IMR-90 (cell line): Measurements from ENCODE around the gene TBC1D22A. TPM values are rescaled to one million over a fixed set of nuclear protein-coding genes. Genes with fewer than 3 reads are reported as not detected.

Source experiments
- ATAC-seq: fragments of 200-7000 bp; cut with Tn5 transposase; 2 replicates; pipeline ENCODE4 v1.9.1; 2020; ENCODE audit warnings: low read depth, mild to moderate bottlenecking, moderate library complexity
- BruUV-seq: library from RNA; stranded (reverse); fragments of 400-500 nt; replicated peaks from 2 replicates; lab custom pipeline; 2021; lab: Mats Ljungman, UMichigan
- CTCF ChIA-PET: fragments of 300-600 bp; formaldehyde crosslinking; extraction: SDS; loops from one replicate; lab custom pipeline; 2021; ENCODE audit warnings: antibody characterized with exemption; lab: Yijun Ruan, JAX
- POLR2A ChIA-PET: fragments of 300-600 bp; sonication (Branson Sonifier 250); formaldehyde crosslinking; loops from one replicate; lab custom pipeline; 2022; ENCODE audit warnings: antibody characterized with exemption; ENCODE audit not compliant: unreplicated experiment; lab: Charles Lee
- DNase-seq: peaks from one replicate; pipeline ENCODE4 v3.0.0; 2013
- H2AFZ ChIP-seq: replicated peaks from 2 replicates; pipeline ENCODE3; 2013; ENCODE audit warnings: low read length, mild to moderate bottlenecking; ENCODE audit not compliant: poor library complexity
- H2AK5ac ChIP-seq: 2 replicates; pipeline ENCODE4 v1.6.1; 2013; ENCODE audit warnings: low read depth, low read length, inconsistent platforms
- H2AK9ac ChIP-seq: replicated peaks from 2 replicates; pipeline ENCODE3; 2013; ENCODE audit warnings: mild to moderate bottlenecking, low read depth, low read length, moderate library complexity; ENCODE audit not compliant: poor library complexity
- H2BK120ac ChIP-seq: 2 replicates; pipeline ENCODE4 v1.6.1; 2013; ENCODE audit warnings: low read depth, low read length, inconsistent platforms
- H2BK15ac ChIP-seq: 3 replicates; pipeline ENCODE4 v1.6.1; 2013; ENCODE audit warnings: low read depth, low read length, inconsistent platforms
- H2BK20ac ChIP-seq: 2 replicates; pipeline ENCODE4 v1.6.1; 2013; ENCODE audit warnings: low read depth, mild to moderate bottlenecking, inconsistent platforms, low read length, moderate library complexity
- H2BK5ac ChIP-seq: 2 replicates; pipeline ENCODE4 v1.6.1; 2013; ENCODE audit warnings: mild to moderate bottlenecking, low read depth, low read length, inconsistent platforms; ENCODE audit not compliant: poor library complexity, severe bottlenecking
- H3K14ac ChIP-seq: replicated peaks from 2 replicates; pipeline ENCODE4 v1.6.1; 2013; ENCODE audit warnings: low read depth, low read length, inconsistent platforms
- H3K18ac ChIP-seq: 2 replicates; pipeline ENCODE4 v1.6.1; 2013; ENCODE audit warnings: low read depth, low read length, control low read depth
- H3K23ac ChIP-seq: 2 replicates; pipeline ENCODE4 v1.6.1; 2013; ENCODE audit warnings: low read depth, low read length, inconsistent platforms
- H3K27ac ChIP-seq: 2 replicates; pipeline ENCODE4 v1.5.1; 2013; ENCODE audit warnings: mild to moderate bottlenecking, control low read depth, low read length; ENCODE audit not compliant: insufficient read depth
- H3K27me3 ChIP-seq: 2 replicates; pipeline ENCODE4 v1.6.1; 2013; ENCODE audit warnings: low read length; ENCODE audit not compliant: control insufficient read depth, insufficient read depth
- H3K36me3 ChIP-seq: 2 replicates; pipeline ENCODE4 v1.6.1; 2013; ENCODE audit warnings: low read length, mixed read lengths; ENCODE audit not compliant: control insufficient read depth, insufficient read depth
- H3K4ac ChIP-seq: 2 replicates; pipeline ENCODE4 v1.6.1; 2013; ENCODE audit warnings: low read depth, low read length, inconsistent platforms
- H3K4me1 ChIP-seq: 2 replicates; pipeline ENCODE4 v1.6.1; 2013; ENCODE audit warnings: low read length, mixed read lengths; ENCODE audit not compliant: control insufficient read depth, insufficient read depth
- H3K4me2 ChIP-seq: 2 replicates; pipeline ENCODE4 v1.6.1; 2013; ENCODE audit warnings: low read depth, mild to moderate bottlenecking, control low read depth, low read length, moderate library complexity
- H3K4me3 ChIP-seq: 2 replicates; pipeline ENCODE4 v1.5.1; 2013; ENCODE audit warnings: low read depth, mild to moderate bottlenecking, control low read depth, low read length, moderate library complexity; ENCODE audit not compliant: insufficient read depth
- H3K56ac ChIP-seq: 2 replicates; pipeline ENCODE4 v1.6.1; 2013; ENCODE audit warnings: low read length, inconsistent platforms; ENCODE audit not compliant: insufficient read depth; ENCODE audit errors: extremely low read depth
- H3K79me1 ChIP-seq, 2 experiments: 2 replicates each; pipeline ENCODE4 v1.6.1; 2013; ENCODE audit warnings: low read length in 2 of 2, inconsistent platforms in 1 of 2, low read depth in 1 of 2
- H3K9ac ChIP-seq: 2 replicates; pipeline ENCODE4 v1.6.1; 2013; ENCODE audit warnings: low read depth, low read length, control low read depth
- H3K9me1 ChIP-seq: 2 replicates; pipeline ENCODE4 v1.6.1; 2013; ENCODE audit warnings: low read length, inconsistent platforms; ENCODE audit not compliant: insufficient read depth
- H3K9me3 ChIP-seq: 2 replicates; pipeline ENCODE4 v1.6.1; 2013; ENCODE audit warnings: low read length; ENCODE audit not compliant: control insufficient read depth, insufficient read depth
- H4K20me1 ChIP-seq: 2 replicates; pipeline ENCODE4 v1.6.1; 2013; ENCODE audit warnings: low read length, inconsistent platforms; ENCODE audit not compliant: insufficient read depth
- H4K5ac ChIP-seq: 2 replicates; pipeline ENCODE4 v1.6.1; 2013; ENCODE audit warnings: mild to moderate bottlenecking, low read depth, low read length, control low read depth
- H4K8ac ChIP-seq, 2 experiments: 2 replicates each; pipeline ENCODE4 v1.6.1; 2013; ENCODE audit warnings: low read depth in 2 of 2, low read length in 2 of 2, control low read depth in 1 of 2, inconsistent platforms in 1 of 2
- H4K91ac ChIP-seq: 2 replicates; pipeline ENCODE4 v1.6.1; 2013; ENCODE audit warnings: low read depth, low read length, inconsistent platforms; ENCODE audit not compliant: insufficient read depth
- BHLHE40 ChIP-seq: fragments of 150-350 bp; IDR thresholded peaks from 2 replicates; pipeline ENCODE4 v1.6.1; 2016; ENCODE audit warnings: mild to moderate bottlenecking, low read depth, low read length
- CEBPB ChIP-seq: IDR thresholded peaks from 2 replicates; pipeline ENCODE4 v1.6.1; 2012; ENCODE audit warnings: low read depth, low read length, improper control_type of control experiment
- CHD1 ChIP-seq: IDR thresholded peaks from 2 replicates; pipeline ENCODE4 v1.6.1; 2012; ENCODE audit warnings: low read depth, low read length, improper control_type of control experiment
- FOS ChIP-seq: fragments of 150-350 bp; IDR thresholded peaks from 2 replicates; pipeline ENCODE4 v1.6.1; 2016; ENCODE audit warnings: low read depth, low read length
- MAFK ChIP-seq: IDR thresholded peaks from 2 replicates; pipeline ENCODE4 v1.6.1; 2012; ENCODE audit warnings: low read depth, low read length, improper control_type of control experiment
- MAZ ChIP-seq: IDR thresholded peaks from 2 replicates; pipeline ENCODE4 v1.6.1; 2012; ENCODE audit warnings: low read depth, mild to moderate bottlenecking, low read length, improper control_type of control experiment, moderate library complexity, borderline replicate concordance
- MXI1 ChIP-seq: IDR thresholded peaks from 2 replicates; pipeline ENCODE4 v1.6.1; 2012; ENCODE audit warnings: low read depth, mild to moderate bottlenecking, low read length, moderate library complexity, borderline replicate concordance
- NFE2L2 ChIP-seq: fragments of 150-350 bp; IDR thresholded peaks from 2 replicates; pipeline ENCODE4 v1.6.1; 2016; ENCODE audit warnings: low read depth, mild to moderate bottlenecking, low read length
- POLR2A ChIP-seq: IDR thresholded peaks from 2 replicates; pipeline ENCODE4 v1.6.1; 2012; ENCODE audit warnings: mild to moderate bottlenecking, low read depth, low read length
- RAD21 ChIP-seq: IDR thresholded peaks from 2 replicates; pipeline ENCODE4 v1.6.1; 2012; ENCODE audit warnings: low read length, improper control_type of control experiment
- RFX5 ChIP-seq: IDR thresholded peaks from 2 replicates; pipeline ENCODE4 v1.8.0; 2012; ENCODE audit warnings: low read depth, mild to moderate bottlenecking, low read length, moderate library complexity
- SMC3 ChIP-seq: fragments of 150-350 bp; IDR thresholded peaks from 2 replicates; pipeline ENCODE4 v1.6.1; 2016; ENCODE audit warnings: low read depth, mild to moderate bottlenecking, antibody characterized with exemption, low read length, moderate library complexity
- WGBS, 2 experiments: methylation state at CpG; one replicate each; pipeline versions ENCODE4 v1.1.5 to v1.1.7; 2013; ENCODE audit warnings: missing lambda C conversion rate in 2 of 2; ENCODE audit not compliant: insufficient read length in 1 of 2; ENCODE audit errors: extremely low coverage in 2 of 2; 5-methylcytosine and 5-hydroxymethylcytosine counted together
- dilution Hi-C: fragments of 300-500 bp; cut with HindIII; formaldehyde crosslinking; loops from one replicate; pipeline ENCODE4 v1.14.3; 2018; ENCODE audit warnings: low sequenced_read_pairs; ENCODE audit not compliant: unreplicated experiment
- in situ Hi-C: fragments of 300-500 bp; cut with MboI; formaldehyde crosslinking; loops from 3 replicates; pipeline ENCODE4 v1.14.3; 2019; ENCODE audit warnings: low sequenced_read_pairs, inconsistent platforms, mixed read lengths
- intact Hi-C: fragments of 100-400 bp; cut with micrococcal nuclease; formaldehyde crosslinking; loops from 2 replicates; pipeline ENCODE4 v1.10.0; 2022
- polyA plus RNA-seq, 3 experiments: library from polyadenylated mRNA; depleted of rRNA; stranded (reverse); fragments of >200 nt; gene quantifications; 2 replicates each; pipeline ENCODE4 v1.2.3, GENCODE V29; 2012; ENCODE audit warnings: low replicate concordance in 1 of 3
- total RNA-seq: library from RNA; depleted of rRNA; stranded (reverse); fragments of >200 nt; gene quantifications from 2 replicates; pipeline ENCODE4 v1.2.3, GENCODE V29; 2012
- TF ChIP-seq, protein P1 (sequence below): fragments of 150-350 bp; IDR thresholded peaks from 2 replicates; pipeline ENCODE4 v1.6.1; 2017; ENCODE audit warnings: mild to moderate bottlenecking, antibody characterized with exemption, low read length, low read depth
- TF ChIP-seq, protein P2 (sequence below): fragments of 150-350 bp; IDR thresholded peaks from 2 replicates; pipeline ENCODE4 v1.6.1; 2016; ENCODE audit warnings: low read depth, mild to moderate bottlenecking, low read length, moderate library complexity, borderline replicate concordance
- TF ChIP-seq, protein P3 (sequence below): conservative IDR thresholded peaks from 2 replicates; pipeline ENCODE4 v1.5.1; 2012; ENCODE audit warnings: mild to moderate bottlenecking, low read depth, low read length, improper control_type of control experiment

The TBC1D22A gene
- total and polyA plus RNA-seq, 2 of the 4 experiments (the other 2 are of a cell fraction), result 9.0 to 16.7 TPM

DNA sequence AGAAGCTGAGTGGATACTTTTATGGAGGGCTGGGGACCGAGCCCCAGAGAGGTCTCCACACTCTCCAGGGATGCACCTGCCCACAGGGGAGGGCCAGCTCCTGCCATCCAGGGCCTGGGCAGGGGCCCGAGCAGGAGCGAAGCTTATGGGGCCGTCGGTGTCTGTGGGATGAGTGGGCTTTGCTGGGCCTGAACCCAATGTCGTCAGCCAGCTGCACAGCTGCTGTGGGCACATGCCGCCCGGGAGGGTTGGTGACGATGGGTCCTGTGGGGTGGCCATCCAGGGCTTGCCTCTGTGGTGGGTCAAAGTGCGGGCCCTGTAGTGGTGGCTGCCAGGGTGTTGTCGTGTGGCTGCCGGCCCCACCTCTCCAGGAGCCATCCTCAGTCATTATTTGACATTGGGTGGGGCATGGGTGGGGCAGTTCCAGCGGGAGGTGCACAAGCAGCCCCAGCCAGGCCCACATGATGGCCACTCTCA, 447.1 kb downstream of the TBC1D22A start:
- DNase-seq, result no peak
- Histone ChIP-seq H3K14ac (no peak overlapping the region), H3K56ac (no peak overlapping the region), H3K27ac (no peak overlapping the region), H2AK5ac (no peak overlapping the region), H3K23ac (no peak overlapping the region), H2AFZ (no peak overlapping the region), H3K18ac (no peak overlapping the region), H3K9ac (no peak overlapping the region), H3K4me3 (no peak overlapping the region), H3K9me1 (no peaks in the 10 kb centered on the region), H2BK5ac (no peak overlapping the region), H3K4me2 (no peak overlapping the region), H2BK20ac (no peak overlapping the region), H4K91ac (no peak overlapping the region), H2AK9ac (no peak overlapping the region), H3K4ac (no peak overlapping the region), H2BK15ac (no peak overlapping the region), H3K4me1 (no peaks in the 10 kb centered on the region), H3K36me3 (no peaks in the 10 kb centered on the region), H3K79me1 (no peaks in the 10 kb centered on the region), H3K27me3 (no peaks in the 10 kb centered on the region; the same call in 1 of the 2 replicates), H4K20me1 (no peaks in the 10 kb centered on the region), H4K5ac (no peak overlapping the region), H2BK120ac (no peak overlapping the region), H4K8ac (no peak overlapping the region), H3K9me3 (peaks cover 3% of the 10 kb centered on the region; the same call in 1 of the 2 replicates)
- ChIA-PET POLR2A (interaction anchor here (0.5 to 0.7 kb wide), 2 partner anchors 16 to 205 kb away, joined by 4 to 5 read pairs; no protein-coding TSS in a partner anchor), CTCF (no interaction called here)
- intact Hi-C loops, result no loop called here
- in situ Hi-C loops, result no loop called here
- no CpG with 5 or more reads among the region's 13 CpGs for WGBS, 2 experiments
- TF ChIP-seq FOS, result no peak
- no peak for TF ChIP-seq CEBPB
- TF ChIP-seq MAFK, result no peak
- no peak for TF ChIP-seq RAD21
- no peak for TF ChIP-seq NFE2L2
- TF ChIP-seq CHD1, result no peak
- TF ChIP-seq RFX5, result no peak
- no peak for TF ChIP-seq MAZ
- TF ChIP-seq, protein P1, sequence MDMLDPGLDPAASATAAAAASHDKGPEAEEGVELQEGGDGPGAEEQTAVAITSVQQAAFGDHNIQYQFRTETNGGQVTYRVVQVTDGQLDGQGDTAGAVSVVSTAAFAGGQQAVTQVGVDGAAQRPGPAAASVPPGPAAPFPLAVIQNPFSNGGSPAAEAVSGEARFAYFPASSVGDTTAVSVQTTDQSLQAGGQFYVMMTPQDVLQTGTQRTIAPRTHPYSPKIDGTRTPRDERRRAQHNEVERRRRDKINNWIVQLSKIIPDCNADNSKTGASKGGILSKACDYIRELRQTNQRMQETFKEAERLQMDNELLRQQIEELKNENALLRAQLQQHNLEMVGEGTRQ, result no peak
- TF ChIP-seq, protein P2, sequence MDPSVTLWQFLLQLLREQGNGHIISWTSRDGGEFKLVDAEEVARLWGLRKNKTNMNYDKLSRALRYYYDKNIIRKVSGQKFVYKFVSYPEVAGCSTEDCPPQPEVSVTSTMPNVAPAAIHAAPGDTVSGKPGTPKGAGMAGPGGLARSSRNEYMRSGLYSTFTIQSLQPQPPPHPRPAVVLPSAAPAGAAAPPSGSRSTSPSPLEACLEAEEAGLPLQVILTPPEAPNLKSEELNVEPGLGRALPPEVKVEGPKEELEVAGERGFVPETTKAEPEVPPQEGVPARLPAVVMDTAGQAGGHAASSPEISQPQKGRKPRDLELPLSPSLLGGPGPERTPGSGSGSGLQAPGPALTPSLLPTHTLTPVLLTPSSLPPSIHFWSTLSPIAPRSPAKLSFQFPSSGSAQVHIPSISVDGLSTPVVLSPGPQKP, result no peak
- no peak for TF ChIP-seq SMC3
- TF ChIP-seq BHLHE40, result no peak
- TF ChIP-seq, protein P3, sequence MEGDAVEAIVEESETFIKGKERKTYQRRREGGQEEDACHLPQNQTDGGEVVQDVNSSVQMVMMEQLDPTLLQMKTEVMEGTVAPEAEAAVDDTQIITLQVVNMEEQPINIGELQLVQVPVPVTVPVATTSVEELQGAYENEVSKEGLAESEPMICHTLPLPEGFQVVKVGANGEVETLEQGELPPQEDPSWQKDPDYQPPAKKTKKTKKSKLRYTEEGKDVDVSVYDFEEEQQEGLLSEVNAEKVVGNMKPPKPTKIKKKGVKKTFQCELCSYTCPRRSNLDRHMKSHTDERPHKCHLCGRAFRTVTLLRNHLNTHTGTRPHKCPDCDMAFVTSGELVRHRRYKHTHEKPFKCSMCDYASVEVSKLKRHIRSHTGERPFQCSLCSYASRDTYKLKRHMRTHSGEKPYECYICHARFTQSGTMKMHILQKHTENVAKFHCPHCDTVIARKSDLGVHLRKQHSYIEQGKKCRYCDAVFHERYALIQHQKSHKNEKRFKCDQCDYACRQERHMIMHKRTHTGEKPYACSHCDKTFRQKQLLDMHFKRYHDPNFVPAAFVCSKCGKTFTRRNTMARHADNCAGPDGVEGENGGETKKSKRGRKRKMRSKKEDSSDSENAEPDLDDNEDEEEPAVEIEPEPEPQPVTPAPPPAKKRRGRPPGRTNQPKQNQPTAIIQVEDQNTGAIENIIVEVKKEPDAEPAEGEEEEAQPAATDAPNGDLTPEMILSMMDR, result no peak
- TF ChIP-seq MXI1, result no peak
- no peak for TF ChIP-seq POLR2A
- BruUV-seq, result no TSS peak
- dilution Hi-C loops, result no loop called here
- no peak for ATAC-seq
